HCT116 (cell line): ENCODE results near the gene CHRNB2.

Experiments
- EZH2 ChIP-seq: fragments of 200-600 bp; sonication (generic); IDR thresholded peaks from 2 replicates; pipeline ENCODE4 v1.6.1; 2017; ENCODE audit warnings: antibody characterized with exemption, mixed run types
- EZH2phosphoT487 ChIP-seq: fragments of 200-600 bp; IDR thresholded peaks from 2 replicates; pipeline ENCODE4 v1.6.1; 2018; ENCODE audit warnings: antibody characterized with exemption, borderline replicate concordance
- POLR2A ChIP-seq: IDR thresholded peaks from 2 replicates; pipeline ENCODE4 v1.7.0; 2011; ENCODE audit warnings: borderline replicate concordance; ENCODE audit not compliant: insufficient read depth, insufficient read length; ENCODE audit errors: extremely low read depth
- POLR2AphosphoS5 ChIP-seq: IDR thresholded peaks from 2 replicates; pipeline ENCODE4 v1.6.1; 2011; ENCODE audit warnings: mild to moderate bottlenecking, low read depth, low read length, moderate library complexity
- SP1 ChIP-seq: IDR thresholded peaks from 2 replicates; pipeline ENCODE4 v1.6.1; 2012; ENCODE audit warnings: low read depth
- ZNF274 ChIP-seq: fragments of 200-500 bp; sonication (Bioruptor generic); IDR thresholded peaks from 2 replicates; pipeline ENCODE4 v1.6.1; 2014; ENCODE audit warnings: mild to moderate bottlenecking, low read depth, low read length, inconsistent platforms
- TF ChIP-seq, protein P1 (sequence below), 3 experiments: fragments of 200-600 bp in 1 of 3; sonication (generic) in 1 of 3; IDR thresholded peaks in 2 of 3; conservative IDR thresholded peaks in 1 of 3; 2 replicates each; pipeline ENCODE4 v1.5.1; 2012 to 2017; ENCODE audit warnings: low read depth in 2 of 3, low read length in 2 of 3, antibody characterized with exemption in 1 of 3, borderline replicate concordance in 1 of 3, control low read depth in 1 of 3, mild to moderate bottlenecking in 1 of 3, mixed read lengths in 1 of 3, mixed run types in 1 of 3, moderate library complexity in 1 of 3; ENCODE audit not compliant: insufficient read depth in 1 of 3

DNA sequence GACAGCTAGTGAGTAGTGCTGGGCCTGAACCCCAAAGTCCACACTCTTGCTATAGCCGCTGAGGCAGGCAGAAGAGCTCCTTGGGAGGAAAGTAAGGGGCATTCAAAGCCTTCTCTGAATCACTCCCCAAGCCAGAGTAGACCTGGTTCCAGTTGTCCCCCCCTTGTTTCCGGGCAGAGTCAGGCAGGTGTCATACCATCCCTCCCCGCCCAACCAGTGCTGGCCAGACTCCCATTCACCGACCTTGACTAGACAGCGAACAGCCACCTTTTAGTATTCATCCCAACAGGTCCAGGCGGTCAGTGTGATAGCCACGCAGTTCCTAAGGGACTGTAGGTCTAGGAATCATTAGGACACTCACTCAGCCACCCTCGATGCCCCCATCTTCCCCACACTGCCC lies 11.8 kb downstream of the CHRNB2 start:
- TF ChIP-seq POLR2A: no peak
- TF ChIP-seq EZH2phosphoT487: no peak
- TF ChIP-seq EZH2: no peak
- TF ChIP-seq, protein P1, sequence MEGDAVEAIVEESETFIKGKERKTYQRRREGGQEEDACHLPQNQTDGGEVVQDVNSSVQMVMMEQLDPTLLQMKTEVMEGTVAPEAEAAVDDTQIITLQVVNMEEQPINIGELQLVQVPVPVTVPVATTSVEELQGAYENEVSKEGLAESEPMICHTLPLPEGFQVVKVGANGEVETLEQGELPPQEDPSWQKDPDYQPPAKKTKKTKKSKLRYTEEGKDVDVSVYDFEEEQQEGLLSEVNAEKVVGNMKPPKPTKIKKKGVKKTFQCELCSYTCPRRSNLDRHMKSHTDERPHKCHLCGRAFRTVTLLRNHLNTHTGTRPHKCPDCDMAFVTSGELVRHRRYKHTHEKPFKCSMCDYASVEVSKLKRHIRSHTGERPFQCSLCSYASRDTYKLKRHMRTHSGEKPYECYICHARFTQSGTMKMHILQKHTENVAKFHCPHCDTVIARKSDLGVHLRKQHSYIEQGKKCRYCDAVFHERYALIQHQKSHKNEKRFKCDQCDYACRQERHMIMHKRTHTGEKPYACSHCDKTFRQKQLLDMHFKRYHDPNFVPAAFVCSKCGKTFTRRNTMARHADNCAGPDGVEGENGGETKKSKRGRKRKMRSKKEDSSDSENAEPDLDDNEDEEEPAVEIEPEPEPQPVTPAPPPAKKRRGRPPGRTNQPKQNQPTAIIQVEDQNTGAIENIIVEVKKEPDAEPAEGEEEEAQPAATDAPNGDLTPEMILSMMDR (IDR thresholded peaks at IDR 0.05 in 2 of 3, conservative IDR thresholded peaks at IDR 0.05 in 1 of 3; ENCODE audit: borderline replicate concordance in 1 of 3, insufficient read depth in 1 of 3, low read depth in 2 of 3, low read length in 2 of 3): no peak
- no peak for TF ChIP-seq SP1
- TF ChIP-seq POLR2AphosphoS5: no peak
- TF ChIP-seq ZNF274: no peak
